WTC11 (cell line): ENCODE measurements around the gene ANKRD1. TPM values are rescaled to one million over a fixed set of nuclear protein-coding genes. Genes with fewer than 3 reads are reported as not detected.

Source experiments
- ATAC-seq: fragments of 200-7000 bp; cut with Tn5 transposase; 2 replicates; pipeline ENCODE4 v1.10.0; 2021; ENCODE audit warnings: mild to moderate bottlenecking, moderate library complexity
- CTCF ChIA-PET: fragments of 300-600 bp; sonication (Branson Sonifier 250); formaldehyde crosslinking; loops from one replicate; lab custom pipeline; 2021; ENCODE audit warnings: antibody characterized with exemption; lab: Charles Lee
- POLR2A ChIA-PET: fragments of 350-600 bp; sonication (Branson Sonifier 250); formaldehyde crosslinking; loops from one replicate; lab custom pipeline; 2021; ENCODE audit warnings: antibody characterized with exemption; lab: Charles Lee
- DNase-seq: peaks from one replicate; pipeline ENCODE4 v3.0.0; 2021; ENCODE audit warnings: low spot score
- H3K27ac Mint-ChIP-seq: 2 replicates; pipeline ENCODE4 v1.8.0; 2021; ENCODE audit warnings: mixed read lengths
- H3K27me3 Mint-ChIP-seq: 2 replicates; pipeline ENCODE4 v1.8.0; 2021; ENCODE audit warnings: low read depth, mild to moderate bottlenecking, moderate library complexity, mixed read lengths
- H3K36me3 Mint-ChIP-seq: 2 replicates; pipeline ENCODE4 v1.8.0; 2021; ENCODE audit warnings: mixed read lengths
- H3K4me1 Mint-ChIP-seq: 2 replicates; pipeline ENCODE4 v1.8.0; 2022; ENCODE audit warnings: mixed read lengths
- H3K4me3 Mint-ChIP-seq: 2 replicates; pipeline ENCODE4 v1.8.0; 2021; ENCODE audit warnings: mild to moderate bottlenecking, moderate library complexity, mixed read lengths
- H3K9me3 Mint-ChIP-seq: 2 replicates; pipeline ENCODE4 v1.8.0; 2021; ENCODE audit warnings: mixed read lengths
- ATF3 ChIP-seq: sonication (generic); formaldehyde crosslinking; conservative IDR thresholded peaks from 2 replicates; pipeline ENCODE4 v1.8.1; 2022; ENCODE audit warnings: mild to moderate bottlenecking, missing genetic modification reagents
- CBFB ChIP-seq: sonication (generic); formaldehyde crosslinking; IDR thresholded peaks from 2 replicates; pipeline ENCODE4 v1.8.1; 2022; ENCODE audit warnings: mild to moderate bottlenecking, low read depth, missing genetic modification reagents
- ELF4 ChIP-seq: sonication (generic); formaldehyde crosslinking; IDR thresholded peaks from 2 replicates; pipeline ENCODE4 v1.8.1; 2022; ENCODE audit warnings: low read depth, mild to moderate bottlenecking, moderate library complexity, missing genetic modification reagents
- ETV6 ChIP-seq: sonication (generic); formaldehyde crosslinking; IDR thresholded peaks from 2 replicates; pipeline ENCODE4 v1.8.1; 2022; ENCODE audit warnings: mild to moderate bottlenecking, missing genetic modification reagents
- MXD4 ChIP-seq: fragments of 250-450 bp; sonication (Bioruptor Pico); IDR thresholded peaks from 2 replicates; pipeline ENCODE4 v1.8.0; 2021; ENCODE audit warnings: mild to moderate bottlenecking, moderate library complexity, borderline replicate concordance
- NFYB ChIP-seq: sonication (generic); formaldehyde crosslinking; conservative IDR thresholded peaks from 2 replicates; pipeline ENCODE4 v1.8.0; 2022; ENCODE audit warnings: low read depth, missing genetic modification reagents
- SMAD4 ChIP-seq: sonication (generic); formaldehyde crosslinking; IDR thresholded peaks from 2 replicates; pipeline ENCODE4 v1.8.0; 2022; ENCODE audit warnings: mild to moderate bottlenecking, missing genetic modification reagents
- SP1 ChIP-seq: sonication (generic); formaldehyde crosslinking; conservative IDR thresholded peaks from 2 replicates; pipeline ENCODE4 v1.8.1; 2022; ENCODE audit warnings: missing genetic modification reagents
- ZBTB21 ChIP-seq: sonication (generic); formaldehyde crosslinking; IDR thresholded peaks from 2 replicates; pipeline ENCODE4 v1.8.1; 2023; ENCODE audit warnings: mild to moderate bottlenecking, missing genetic modification reagents, borderline replicate concordance
- ZBTB43 ChIP-seq: sonication (generic); formaldehyde crosslinking; IDR thresholded peaks from 2 replicates; pipeline ENCODE4 v1.8.1; 2023; ENCODE audit warnings: mild to moderate bottlenecking, missing genetic modification reagents
- ZNF396 ChIP-seq: fragments of 250-450 bp; sonication (Bioruptor Pico); IDR thresholded peaks from 2 replicates; pipeline ENCODE4 v1.8.0; 2021; ENCODE audit warnings: mild to moderate bottlenecking, moderate library complexity, borderline replicate concordance
- total RNA-seq: library from RNA; stranded (reverse); gene quantifications from 3 replicates; pipeline ENCODE4 v1.2.3, GENCODE V29; 2021
- TF ChIP-seq, protein P1 (sequence below): fragments of 250-450 bp; sonication (Bioruptor Pico); IDR thresholded peaks from 2 replicates; pipeline ENCODE4 v1.9.0; 2021; ENCODE audit warnings: moderate library complexity, mild to moderate bottlenecking, inconsistent platforms, borderline replicate concordance
- TF ChIP-seq, protein P2 (sequence below): sonication (generic); formaldehyde crosslinking; IDR thresholded peaks from 2 replicates; pipeline ENCODE4 v1.8.0; 2023; ENCODE audit warnings: missing genetic modification reagents, mild to moderate bottlenecking, borderline replicate concordance
- TF ChIP-seq, protein P3 (sequence below): fragments of 250-450 bp; sonication (Bioruptor Pico); conservative IDR thresholded peaks from 2 replicates; pipeline ENCODE4 v1.9.0; 2021; ENCODE audit warnings: mild to moderate bottlenecking
- TF ChIP-seq, protein P4 (sequence below): fragments of 250-450 bp; sonication (Bioruptor Pico); IDR thresholded peaks from 2 replicates; pipeline ENCODE4 v1.9.0; 2021; ENCODE audit warnings: mild to moderate bottlenecking
- TF ChIP-seq, protein P5 (sequence below): sonication (generic); formaldehyde crosslinking; IDR thresholded peaks from 2 replicates; pipeline ENCODE4 v1.8.1; 2022; ENCODE audit warnings: mild to moderate bottlenecking, missing genetic modification reagents, moderate library complexity, borderline replicate concordance
- TF ChIP-seq, protein P6 (sequence below): sonication (generic); formaldehyde crosslinking; IDR thresholded peaks from 2 replicates; pipeline ENCODE4 v1.8.1; 2023; ENCODE audit warnings: mild to moderate bottlenecking, moderate library complexity, missing genetic modification reagents

The ANKRD1 gene
- total RNA-seq, 1 experiment from 2014 or later: not detected

GRCh38 chr10:90893190-90893589 is 27.7 kb downstream of the ANKRD1 start:
- no peaks in the 10 kb centered on the region for H3K9me3 Mint-ChIP-seq
- no peak for ATAC-seq
- H3K27me3 Mint-ChIP-seq: no peaks in the 10 kb centered on the region
- H3K27ac Mint-ChIP-seq: no peak overlapping the region
- H3K4me1 Mint-ChIP-seq: no peaks in the 10 kb centered on the region
- ChIA-PET CTCF (no interaction called here), POLR2A (no interaction called here)
- peaks cover 48% of the 10 kb centered on the region for H3K36me3 Mint-ChIP-seq
- H3K4me3 Mint-ChIP-seq: no peak overlapping the region
- no peak for DNase-seq
- TF ChIP-seq, protein P1, sequence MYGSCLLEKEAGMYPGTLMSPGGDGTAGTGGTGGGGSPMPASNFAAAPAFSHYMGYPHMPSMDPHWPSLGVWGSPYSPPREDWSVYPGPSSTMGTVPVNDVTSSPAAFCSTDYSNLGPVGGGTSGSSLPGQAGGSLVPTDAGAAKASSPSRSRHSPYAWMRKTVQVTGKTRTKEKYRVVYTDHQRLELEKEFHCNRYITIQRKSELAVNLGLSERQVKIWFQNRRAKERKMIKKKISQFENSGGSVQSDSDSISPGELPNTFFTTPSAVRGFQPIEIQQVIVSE (CRISPR knock-in tag): no peak
- TF ChIP-seq SMAD4 (CRISPR knock-in tag) (no peak), ZNF396 (CRISPR knock-in tag) (no peak), ZBTB43 (CRISPR knock-in tag) (no peak), ETV6 (CRISPR knock-in tag) (no peak), ZBTB21 (CRISPR knock-in tag) (no peak), MXD4 (CRISPR knock-in tag) (no peak), NFYB (no peak), CBFB (CRISPR knock-in tag) (no peak), SP1 (CRISPR knock-in tag) (no peak), ATF3 (CRISPR knock-in tag) (no peak), ELF4 (CRISPR knock-in tag) (no peak)
- TF ChIP-seq, protein P2, sequence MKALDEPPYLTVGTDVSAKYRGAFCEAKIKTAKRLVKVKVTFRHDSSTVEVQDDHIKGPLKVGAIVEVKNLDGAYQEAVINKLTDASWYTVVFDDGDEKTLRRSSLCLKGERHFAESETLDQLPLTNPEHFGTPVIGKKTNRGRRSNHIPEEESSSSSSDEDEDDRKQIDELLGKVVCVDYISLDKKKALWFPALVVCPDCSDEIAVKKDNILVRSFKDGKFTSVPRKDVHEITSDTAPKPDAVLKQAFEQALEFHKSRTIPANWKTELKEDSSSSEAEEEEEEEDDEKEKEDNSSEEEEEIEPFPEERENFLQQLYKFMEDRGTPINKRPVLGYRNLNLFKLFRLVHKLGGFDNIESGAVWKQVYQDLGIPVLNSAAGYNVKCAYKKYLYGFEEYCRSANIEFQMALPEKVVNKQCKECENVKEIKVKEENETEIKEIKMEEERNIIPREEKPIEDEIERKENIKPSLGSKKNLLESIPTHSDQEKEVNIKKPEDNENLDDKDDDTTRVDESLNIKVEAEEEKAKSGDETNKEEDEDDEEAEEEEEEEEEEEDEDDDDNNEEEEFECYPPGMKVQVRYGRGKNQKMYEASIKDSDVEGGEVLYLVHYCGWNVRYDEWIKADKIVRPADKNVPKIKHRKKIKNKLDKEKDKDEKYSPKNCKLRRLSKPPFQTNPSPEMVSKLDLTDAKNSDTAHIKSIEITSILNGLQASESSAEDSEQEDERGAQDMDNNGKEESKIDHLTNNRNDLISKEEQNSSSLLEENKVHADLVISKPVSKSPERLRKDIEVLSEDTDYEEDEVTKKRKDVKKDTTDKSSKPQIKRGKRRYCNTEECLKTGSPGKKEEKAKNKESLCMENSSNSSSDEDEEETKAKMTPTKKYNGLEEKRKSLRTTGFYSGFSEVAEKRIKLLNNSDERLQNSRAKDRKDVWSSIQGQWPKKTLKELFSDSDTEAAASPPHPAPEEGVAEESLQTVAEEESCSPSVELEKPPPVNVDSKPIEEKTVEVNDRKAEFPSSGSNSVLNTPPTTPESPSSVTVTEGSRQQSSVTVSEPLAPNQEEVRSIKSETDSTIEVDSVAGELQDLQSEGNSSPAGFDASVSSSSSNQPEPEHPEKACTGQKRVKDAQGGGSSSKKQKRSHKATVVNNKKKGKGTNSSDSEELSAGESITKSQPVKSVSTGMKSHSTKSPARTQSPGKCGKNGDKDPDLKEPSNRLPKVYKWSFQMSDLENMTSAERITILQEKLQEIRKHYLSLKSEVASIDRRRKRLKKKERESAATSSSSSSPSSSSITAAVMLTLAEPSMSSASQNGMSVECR: no peak
- TF ChIP-seq, protein P3, sequence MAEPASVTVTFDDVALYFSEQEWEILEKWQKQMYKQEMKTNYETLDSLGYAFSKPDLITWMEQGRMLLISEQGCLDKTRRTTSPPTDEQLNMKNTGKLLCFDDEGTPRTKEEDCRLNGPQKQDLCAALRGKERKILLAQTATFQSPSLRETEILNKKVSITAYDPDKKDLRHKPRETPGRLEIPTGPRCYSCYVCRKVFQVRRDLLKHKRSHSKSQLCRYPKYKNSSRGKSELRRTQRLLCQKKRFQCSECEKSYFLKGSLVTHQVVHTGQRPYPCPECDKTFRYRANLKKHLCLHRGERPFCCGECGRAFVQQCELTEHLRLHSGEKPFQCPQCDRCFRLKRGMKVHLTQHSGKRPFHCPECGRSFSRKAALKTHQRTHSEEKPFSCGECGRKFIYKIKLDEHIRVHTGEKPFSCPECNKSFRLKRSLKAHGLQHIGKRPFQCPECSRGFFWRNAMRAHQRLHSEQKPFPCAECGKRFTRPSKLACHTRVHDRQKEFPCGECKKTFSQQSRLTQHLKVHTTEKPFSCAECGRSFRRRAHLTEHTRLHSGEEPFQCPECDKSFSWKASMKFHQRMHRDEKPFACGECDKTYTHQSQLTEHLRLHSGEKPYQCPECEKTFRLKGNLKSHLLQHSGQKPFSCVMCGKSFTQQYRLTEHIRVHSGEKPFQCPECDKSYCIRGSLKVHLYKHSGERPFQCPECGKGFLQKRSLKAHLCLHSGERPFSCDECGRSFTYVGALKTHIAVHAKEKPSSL (CRISPR knock-in tag): no peak
- TF ChIP-seq, protein P4, sequence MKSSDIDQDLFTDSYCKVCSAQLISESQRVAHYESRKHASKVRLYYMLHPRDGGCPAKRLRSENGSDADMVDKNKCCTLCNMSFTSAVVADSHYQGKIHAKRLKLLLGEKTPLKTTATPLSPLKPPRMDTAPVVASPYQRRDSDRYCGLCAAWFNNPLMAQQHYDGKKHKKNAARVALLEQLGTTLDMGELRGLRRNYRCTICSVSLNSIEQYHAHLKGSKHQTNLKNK (CRISPR knock-in tag): no peak
- TF ChIP-seq, protein P5, sequence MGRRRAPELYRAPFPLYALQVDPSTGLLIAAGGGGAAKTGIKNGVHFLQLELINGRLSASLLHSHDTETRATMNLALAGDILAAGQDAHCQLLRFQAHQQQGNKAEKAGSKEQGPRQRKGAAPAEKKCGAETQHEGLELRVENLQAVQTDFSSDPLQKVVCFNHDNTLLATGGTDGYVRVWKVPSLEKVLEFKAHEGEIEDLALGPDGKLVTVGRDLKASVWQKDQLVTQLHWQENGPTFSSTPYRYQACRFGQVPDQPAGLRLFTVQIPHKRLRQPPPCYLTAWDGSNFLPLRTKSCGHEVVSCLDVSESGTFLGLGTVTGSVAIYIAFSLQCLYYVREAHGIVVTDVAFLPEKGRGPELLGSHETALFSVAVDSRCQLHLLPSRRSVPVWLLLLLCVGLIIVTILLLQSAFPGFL (CRISPR knock-in tag): no peak
- TF ChIP-seq, protein P6, sequence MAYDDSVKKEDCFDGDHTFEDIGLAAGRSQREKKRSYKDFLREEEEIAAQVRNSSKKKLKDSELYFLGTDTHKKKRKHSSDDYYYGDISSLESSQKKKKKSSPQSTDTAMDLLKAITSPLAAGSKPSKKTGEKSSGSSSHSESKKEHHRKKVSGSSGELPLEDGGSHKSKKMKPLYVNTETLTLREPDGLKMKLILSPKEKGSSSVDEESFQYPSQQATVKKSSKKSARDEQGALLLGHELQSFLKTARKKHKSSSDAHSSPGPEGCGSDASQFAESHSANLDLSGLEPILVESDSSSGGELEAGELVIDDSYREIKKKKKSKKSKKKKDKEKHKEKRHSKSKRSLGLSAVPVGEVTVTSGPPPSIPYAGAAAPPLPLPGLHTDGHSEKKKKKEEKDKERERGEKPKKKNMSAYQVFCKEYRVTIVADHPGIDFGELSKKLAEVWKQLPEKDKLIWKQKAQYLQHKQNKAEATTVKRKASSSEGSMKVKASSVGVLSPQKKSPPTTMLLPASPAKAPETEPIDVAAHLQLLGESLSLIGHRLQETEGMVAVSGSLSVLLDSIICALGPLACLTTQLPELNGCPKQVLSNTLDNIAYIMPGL (CRISPR knock-in tag): no peak
